Mesendoderm (in vitro differentiated cells): ENCODE data around the gene FOS.

Experiments used
- DNase-seq: peaks from one replicate; pipeline ENCODE4 v3.0.0; 2013
- H2AK5ac ChIP-seq: 2 replicates; pipeline ENCODE4 v1.6.1; 2013; ENCODE audit warnings: low read length, inconsistent platforms
- H2BK120ac ChIP-seq: 2 replicates; pipeline ENCODE4 v1.6.1; 2013; ENCODE audit warnings: low read depth, mild to moderate bottlenecking, low read length, moderate library complexity, mixed read lengths
- H2BK15ac ChIP-seq: replicated peaks from 2 replicates; pipeline ENCODE4 v1.6.1; 2013; ENCODE audit warnings: low read depth, mild to moderate bottlenecking, moderate library complexity
- H2BK5ac ChIP-seq: 2 replicates; pipeline ENCODE4 v1.6.1; 2013; ENCODE audit warnings: low read length, inconsistent platforms
- H3K18ac ChIP-seq: 2 replicates; pipeline ENCODE4 v1.6.1; 2013; ENCODE audit warnings: mild to moderate bottlenecking, low read length, mixed read lengths
- H3K23ac ChIP-seq: one replicate; pipeline ENCODE4 v1.6.1; 2013; ENCODE audit warnings: low read length
- H3K27ac ChIP-seq: 2 replicates; pipeline ENCODE4 v1.5.1; 2013; ENCODE audit warnings: low read depth, mild to moderate bottlenecking, inconsistent platforms, low read length, moderate library complexity
- H3K27me3 ChIP-seq: 2 replicates; pipeline ENCODE4 v1.6.1; 2013; ENCODE audit warnings: low read length, control low read depth, mild to moderate bottlenecking, inconsistent platforms; ENCODE audit not compliant: insufficient read depth, poor library complexity
- H3K36me3 ChIP-seq: 2 replicates; pipeline ENCODE4 v1.6.1; 2013; ENCODE audit warnings: low read length, inconsistent platforms; ENCODE audit not compliant: control insufficient read depth, insufficient read depth
- H3K4ac ChIP-seq: one replicate; pipeline ENCODE4 v1.6.1; 2013; ENCODE audit warnings: low read depth, mild to moderate bottlenecking, low read length, moderate library complexity
- H3K4me1 ChIP-seq: 2 replicates; pipeline ENCODE4 v1.6.1; 2013; ENCODE audit warnings: low read depth, low read length, inconsistent platforms; ENCODE audit not compliant: control insufficient read depth
- H3K4me2 ChIP-seq: 2 replicates; pipeline ENCODE4 v1.6.1; 2013; ENCODE audit warnings: low read length
- H3K4me3 ChIP-seq: 2 replicates; pipeline ENCODE4 v1.5.1; 2013; ENCODE audit warnings: mild to moderate bottlenecking, low read length
- H3K56ac ChIP-seq: one replicate; pipeline ENCODE4 v1.6.1; 2013; ENCODE audit warnings: low read length
- H3K79me1 ChIP-seq: 2 replicates; pipeline ENCODE4 v1.6.1; 2013; ENCODE audit warnings: low read length, inconsistent platforms
- H3K79me2 ChIP-seq: 2 replicates; pipeline ENCODE4 v1.6.1; 2013; ENCODE audit warnings: mild to moderate bottlenecking, low read length; ENCODE audit not compliant: control insufficient read depth, insufficient read depth
- H3K9ac ChIP-seq: 2 replicates; pipeline ENCODE4 v1.6.1; 2013; ENCODE audit warnings: low read length, inconsistent platforms
- H4K5ac ChIP-seq: one replicate; pipeline ENCODE4 v1.6.1; 2013; ENCODE audit warnings: low read length
- H4K8ac ChIP-seq: one replicate; pipeline ENCODE4 v1.6.1; 2013; ENCODE audit warnings: low read depth, mild to moderate bottlenecking, control low read depth, low read length, moderate library complexity
- WGBS: extraction: QIAGEN DNeasy Blood & Tissue Kit; methylation state at CpG from one replicate; pipeline ENCODE4 v1.1.7; 2013; ENCODE audit warnings: low lambda C conversion rate, missing lambda C conversion rate; ENCODE audit not compliant: insufficient coverage; ENCODE audit errors: extremely low coverage; 5-methylcytosine and 5-hydroxymethylcytosine counted together

The FOS gene

GRCh38 chr14:75312341-75312740 is 33.7 kb downstream of the FOS start:
- H3K79me1 ChIP-seq = no peaks in the 10 kb centered on the region
- H2AK5ac ChIP-seq = no peak overlapping the region
- H2BK15ac ChIP-seq = no peak overlapping the region
- H4K5ac ChIP-seq = no peak overlapping the region
- no peak overlapping the region for H4K8ac ChIP-seq
- no peak overlapping the region for H2BK120ac ChIP-seq
- H3K79me2 ChIP-seq = no peaks in the 10 kb centered on the region
- H3K18ac ChIP-seq = no peak overlapping the region
- H3K4me1 ChIP-seq = no peaks in the 10 kb centered on the region
- no peaks in the 10 kb centered on the region for H3K36me3 ChIP-seq
- H3K56ac ChIP-seq = no peak overlapping the region
- no peak overlapping the region for H3K4me3 ChIP-seq
- WGBS = no CpG with 5 or more reads among the region's 4 CpGs
- no peaks in the 10 kb centered on the region for H3K27me3 ChIP-seq
- no peak for DNase-seq
- no peak overlapping the region for H3K27ac ChIP-seq
- no peak overlapping the region for H3K4ac ChIP-seq
- no peak overlapping the region for H3K23ac ChIP-seq
- no peak overlapping the region for H2BK5ac ChIP-seq
- H3K4me2 ChIP-seq = no peak overlapping the region
- H3K9ac ChIP-seq = no peak overlapping the region

GRCh38 chr14:75313294-75313693 is 34.7 kb downstream of the FOS start:
- no peak overlapping the region for H3K23ac ChIP-seq
- H3K79me2 ChIP-seq = no peaks in the 10 kb centered on the region
- no peak overlapping the region for H4K5ac ChIP-seq
- no peak overlapping the region for H3K4me2 ChIP-seq
- H2BK120ac ChIP-seq = no peak overlapping the region
- no peak overlapping the region for H3K9ac ChIP-seq
- no peaks in the 10 kb centered on the region for H3K4me1 ChIP-seq
- H3K56ac ChIP-seq = no peak overlapping the region
- H3K27ac ChIP-seq = no peak overlapping the region
- no peaks in the 10 kb centered on the region for H3K79me1 ChIP-seq
- no peak overlapping the region for H3K4me3 ChIP-seq
- no peak overlapping the region for H2BK15ac ChIP-seq
- no peaks in the 10 kb centered on the region for H3K27me3 ChIP-seq
- no peak overlapping the region for H2BK5ac ChIP-seq
- H4K8ac ChIP-seq = no peak overlapping the region
- no CpG with 5 or more reads among the region's 5 CpGs for WGBS
- H2AK5ac ChIP-seq = no peak overlapping the region
- H3K18ac ChIP-seq = no peak overlapping the region
- no peak overlapping the region for H3K4ac ChIP-seq
- no peak for DNase-seq
- H3K36me3 ChIP-seq = no peaks in the 10 kb centered on the region

GRCh38 chr14:75315144-75315543 is 36.5 kb downstream of the FOS start:
- no peak overlapping the region for H3K4me3 ChIP-seq
- no peak overlapping the region for H3K18ac ChIP-seq
- no peak overlapping the region for H2BK120ac ChIP-seq
- no peaks in the 10 kb centered on the region for H3K27me3 ChIP-seq
- H3K27ac ChIP-seq = no peak overlapping the region
- no peaks in the 10 kb centered on the region for H3K79me1 ChIP-seq
- no peak overlapping the region for H2BK15ac ChIP-seq
- H3K79me2 ChIP-seq = no peaks in the 10 kb centered on the region
- H2AK5ac ChIP-seq = no peak overlapping the region
- H3K23ac ChIP-seq = no peak overlapping the region
- H4K5ac ChIP-seq = no peak overlapping the region
- H3K4me2 ChIP-seq = no peak overlapping the region
- no peak overlapping the region for H3K4ac ChIP-seq
- H3K9ac ChIP-seq = no peak overlapping the region
- H2BK5ac ChIP-seq = no peak overlapping the region
- no peaks in the 10 kb centered on the region for H3K36me3 ChIP-seq
- no peak overlapping the region for H4K8ac ChIP-seq
- H3K56ac ChIP-seq = no peak overlapping the region
- no peaks in the 10 kb centered on the region for H3K4me1 ChIP-seq
- WGBS = no CpG with 5 or more reads among the region's 4 CpGs
- no peak for DNase-seq

GRCh38 chr14:75317148-75317547 is 38.5 kb downstream of the FOS start:
- Histone ChIP-seq H2BK15ac (no peak overlapping the region), H3K23ac (no peak overlapping the region), H3K18ac (no peak overlapping the region), H3K27me3 (no peaks in the 10 kb centered on the region), H3K36me3 (no peaks in the 10 kb centered on the region), H3K4me1 (no peaks in the 10 kb centered on the region), H3K4me2 (no peak overlapping the region), H2BK5ac (no peak overlapping the region), H3K4ac (no peak overlapping the region), H2AK5ac (no peak overlapping the region), H3K27ac (no peak overlapping the region), H2BK120ac (no peak overlapping the region), H3K79me2 (no peaks in the 10 kb centered on the region), H3K79me1 (no peaks in the 10 kb centered on the region), H4K8ac (no peak overlapping the region), H4K5ac (no peak overlapping the region), H3K4me3 (no peak overlapping the region), H3K56ac (no peak overlapping the region), H3K9ac (no peak overlapping the region)
- peak; percentile 59 for DNase-seq
- WGBS = no CpG with 5 or more reads among the region's 4 CpGs

DNA sequence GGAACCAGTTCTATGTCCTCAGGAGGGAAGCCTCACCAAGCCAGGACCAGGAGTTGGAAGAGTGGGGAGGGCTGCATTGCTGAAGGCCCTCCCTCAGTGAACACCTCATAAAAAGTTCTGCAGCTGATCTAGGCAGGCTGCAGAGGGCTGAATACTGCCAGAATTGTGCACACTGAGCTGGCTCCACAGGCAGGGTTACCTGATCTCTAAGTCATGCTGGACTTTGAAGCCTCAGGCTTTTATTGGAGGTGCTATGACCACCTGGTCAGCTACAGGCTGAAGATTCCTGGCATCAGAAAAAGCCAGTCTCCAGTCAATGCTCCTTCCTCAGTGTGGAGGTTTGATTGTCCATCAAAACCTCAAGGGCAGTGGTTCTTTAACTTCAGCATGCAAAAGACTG is 39.7 kb downstream of the FOS start:
- H3K4me1 ChIP-seq = no peaks in the 10 kb centered on the region
- DNase-seq = no peak
- no peak overlapping the region for H3K18ac ChIP-seq
- H4K5ac ChIP-seq = no peak overlapping the region
- no peak overlapping the region for H2BK120ac ChIP-seq
- no peak overlapping the region for H3K9ac ChIP-seq
- no peak overlapping the region for H3K23ac ChIP-seq
- no peak overlapping the region for H2BK5ac ChIP-seq
- no peak overlapping the region for H3K4ac ChIP-seq
- H3K56ac ChIP-seq = no peak overlapping the region
- H3K27me3 ChIP-seq = no peaks in the 10 kb centered on the region
- no peak overlapping the region for H3K27ac ChIP-seq
- H2BK15ac ChIP-seq = no peak overlapping the region
- no peak overlapping the region for H3K4me2 ChIP-seq
- H3K36me3 ChIP-seq = no peaks in the 10 kb centered on the region
- H3K4me3 ChIP-seq = no peak overlapping the region
- no peak overlapping the region for H2AK5ac ChIP-seq
- H3K79me2 ChIP-seq = no peaks in the 10 kb centered on the region
- no peaks in the 10 kb centered on the region for H3K79me1 ChIP-seq
- no peak overlapping the region for H4K8ac ChIP-seq

- Histone ChIP-seq H3K4me3 (no peak overlapping the region), H2BK15ac (no peak overlapping the region), H3K4me1 (no peaks in the 10 kb centered on the region), H3K56ac (no peak overlapping the region), H3K4ac (no peak overlapping the region), H3K4me2 (no peak overlapping the region), H3K18ac (no peak overlapping the region), H3K27ac (no peak overlapping the region), H4K5ac (no peak overlapping the region), H2BK5ac (no peak overlapping the region), H2BK120ac (no peak overlapping the region), H3K79me2 (no peaks in the 10 kb centered on the region), H3K9ac (no peak overlapping the region), H3K79me1 (no peaks in the 10 kb centered on the region), H3K27me3 (no peaks in the 10 kb centered on the region), H3K36me3 (no peaks in the 10 kb centered on the region), H4K8ac (no peak overlapping the region), H2AK5ac (no peak overlapping the region), H3K23ac (no peak overlapping the region)
- no peak for DNase-seq
- no CpG with 5 or more reads among the region's 2 CpGs for WGBS
These were observed 40.4 kb downstream of the FOS start for GRCh38 chr14:75319021-75319420.
